Adrenal gland (tissue), 5 donors: Measurements from ENCODE around the gene SCG3.

Source experiments
- POLR2A ChIP-seq, 2 donors: fragments of 450-650 bp; IDR thresholded peaks; one replicate each; pipeline ENCODE4 v1.6.1; 2017; ENCODE audit warnings: antibody characterized with exemption in 2 of 2, mild to moderate bottlenecking in 2 of 2, moderate library complexity in 1 of 2
- TF ChIP-seq, protein P1 (sequence below), 6 experiments: fragments of 450-650 bp in 4 of 6; fragments of 200-600 bp in 2 of 6; sonication (generic) in 1 of 6; IDR thresholded peaks; 1 replicate in 5 of 6; 2 replicates in 1 of 6; pipeline versions ENCODE4 v1.5.1 to v1.8.0; 2016 to 2021; ENCODE audit warnings: antibody characterized with exemption in 6 of 6, mild to moderate bottlenecking in 2 of 6, moderate library complexity in 1 of 6
- donor health status: DM: no; HTN: no; CAD: no.

DNA sequence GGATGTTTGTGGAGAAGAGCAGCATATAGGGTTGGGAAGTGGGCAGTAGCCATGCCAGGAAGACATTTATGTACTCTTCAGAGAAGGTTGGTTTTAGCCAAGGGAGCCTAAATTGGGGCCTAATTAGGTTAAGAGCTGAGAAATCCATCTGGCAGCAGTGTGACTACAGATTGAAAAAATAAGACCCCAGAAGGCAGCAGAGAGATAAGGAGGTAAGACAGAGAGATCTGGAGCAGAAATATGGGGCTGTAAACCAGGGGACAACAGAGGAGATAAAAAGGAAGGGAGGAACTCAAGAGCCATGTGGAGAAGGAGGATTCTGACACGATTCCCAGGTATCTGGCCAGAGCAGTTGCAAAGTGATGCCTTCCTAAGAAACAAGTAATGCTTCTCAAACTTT, 32.9 kb downstream of the SCG3 start:
- TF ChIP-seq, protein P1, sequence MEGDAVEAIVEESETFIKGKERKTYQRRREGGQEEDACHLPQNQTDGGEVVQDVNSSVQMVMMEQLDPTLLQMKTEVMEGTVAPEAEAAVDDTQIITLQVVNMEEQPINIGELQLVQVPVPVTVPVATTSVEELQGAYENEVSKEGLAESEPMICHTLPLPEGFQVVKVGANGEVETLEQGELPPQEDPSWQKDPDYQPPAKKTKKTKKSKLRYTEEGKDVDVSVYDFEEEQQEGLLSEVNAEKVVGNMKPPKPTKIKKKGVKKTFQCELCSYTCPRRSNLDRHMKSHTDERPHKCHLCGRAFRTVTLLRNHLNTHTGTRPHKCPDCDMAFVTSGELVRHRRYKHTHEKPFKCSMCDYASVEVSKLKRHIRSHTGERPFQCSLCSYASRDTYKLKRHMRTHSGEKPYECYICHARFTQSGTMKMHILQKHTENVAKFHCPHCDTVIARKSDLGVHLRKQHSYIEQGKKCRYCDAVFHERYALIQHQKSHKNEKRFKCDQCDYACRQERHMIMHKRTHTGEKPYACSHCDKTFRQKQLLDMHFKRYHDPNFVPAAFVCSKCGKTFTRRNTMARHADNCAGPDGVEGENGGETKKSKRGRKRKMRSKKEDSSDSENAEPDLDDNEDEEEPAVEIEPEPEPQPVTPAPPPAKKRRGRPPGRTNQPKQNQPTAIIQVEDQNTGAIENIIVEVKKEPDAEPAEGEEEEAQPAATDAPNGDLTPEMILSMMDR (IDR thresholded peaks at IDR 0.05): no peak
- TF ChIP-seq POLR2A (IDR thresholded peaks at IDR 0.05): no peak
